Right renal pelvis (tissue), 4 donors: ENCODE data around the gene PILRA. TPM values are rescaled to one million over a fixed set of nuclear protein-coding genes. Genes with fewer than 3 reads are reported as not detected.
"Not testable (repeated sequence)": the region's sequence is repeated elsewhere in the genome, so short reads cannot be mapped to it uniquely, and the experiment has no call there.

Source experiments
- DNase-seq, 4 donors: peaks; one replicate each; pipeline ENCODE4 v3.0.0-alpha.2; 2013; ENCODE audit warnings: low read depth in 4 of 4, low spot score in 3 of 4, missing footprints in 1 of 4
- polyA plus RNA-seq, 4 donors: library from polyadenylated mRNA; unstranded; fragments of 120-200 nt; gene quantifications; one replicate each; pipeline ENCODE4 v1.2.1, GENCODE V29; 2013; ENCODE audit not compliant: insufficient read length in 4 of 4

The PILRA gene
- polyA plus RNA-seq, 4 donors: 4.2 to 5.2 (median 4.6) TPM

DNA sequence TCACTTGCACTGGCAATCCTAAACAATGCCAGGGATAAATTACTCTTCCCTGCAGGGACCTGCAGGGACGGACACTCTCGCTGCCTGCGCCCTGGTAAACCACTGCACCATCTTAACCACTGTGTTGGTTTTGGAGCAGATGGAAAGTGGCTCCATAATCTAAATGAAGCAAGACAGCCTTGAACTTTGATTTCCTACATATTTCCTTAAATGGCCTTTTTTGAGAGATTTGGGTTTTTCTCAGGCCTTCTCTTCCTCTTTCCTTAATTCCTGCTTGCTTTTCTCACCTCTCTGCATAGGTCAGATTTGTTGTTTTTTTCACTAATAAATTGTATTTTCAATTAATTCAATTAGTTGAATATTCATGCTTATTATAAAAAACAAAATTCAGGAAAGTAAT lies 2.8 kb downstream of the PILRA start:
- no peak for DNase-seq

DNA sequence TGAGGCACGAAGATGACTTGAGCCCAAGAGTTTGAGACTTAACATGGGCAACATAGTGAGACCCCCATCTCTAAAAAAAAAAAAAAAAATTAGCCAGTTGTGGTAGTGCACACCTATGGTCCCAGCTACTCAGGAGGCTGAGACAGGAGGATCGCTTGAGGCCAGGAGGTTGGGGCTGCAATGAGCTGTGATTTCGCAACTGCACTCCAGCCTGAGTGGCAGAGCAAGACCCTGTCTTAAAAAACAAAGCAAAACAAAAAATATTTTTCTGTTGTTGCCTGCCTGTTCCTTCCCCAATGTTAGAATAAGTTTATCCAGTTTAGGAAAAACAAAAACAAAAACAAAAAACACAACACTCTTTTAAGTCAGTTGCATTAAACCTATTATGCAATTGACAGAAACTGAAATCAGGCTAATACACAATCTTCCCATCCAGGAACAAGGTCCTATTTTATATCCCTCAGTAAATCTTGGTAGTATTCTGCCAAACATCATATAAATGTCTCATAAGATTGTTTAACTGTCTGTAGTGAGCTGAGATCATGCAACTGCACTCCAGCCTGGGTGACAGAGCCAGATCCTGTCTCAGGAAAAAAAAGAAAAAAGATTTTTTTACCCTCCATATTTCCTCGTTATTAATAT lies 4.9 kb downstream of the PILRA start:
- no peak for DNase-seq

DNA sequence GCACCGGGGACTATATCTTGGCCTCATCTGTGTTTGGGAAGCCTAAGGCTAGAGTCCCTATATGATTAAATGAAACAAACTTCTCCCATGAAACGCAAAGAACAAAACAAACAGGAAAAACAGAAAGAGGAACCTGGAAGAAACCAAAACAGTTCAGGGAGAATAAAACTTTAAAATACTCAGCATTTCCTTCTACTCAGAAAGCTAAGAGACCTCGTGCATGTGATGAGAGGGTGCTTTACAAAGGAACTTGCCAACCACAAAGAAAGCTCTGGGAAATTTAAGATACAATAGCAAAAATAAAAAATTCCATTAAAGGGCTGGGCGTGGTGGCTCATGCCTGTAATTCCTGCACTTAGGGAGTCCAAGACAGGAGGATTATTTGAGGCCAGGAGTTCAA lies 6.9 kb downstream of the PILRA start:
- DNase-seq: no peak

DNA sequence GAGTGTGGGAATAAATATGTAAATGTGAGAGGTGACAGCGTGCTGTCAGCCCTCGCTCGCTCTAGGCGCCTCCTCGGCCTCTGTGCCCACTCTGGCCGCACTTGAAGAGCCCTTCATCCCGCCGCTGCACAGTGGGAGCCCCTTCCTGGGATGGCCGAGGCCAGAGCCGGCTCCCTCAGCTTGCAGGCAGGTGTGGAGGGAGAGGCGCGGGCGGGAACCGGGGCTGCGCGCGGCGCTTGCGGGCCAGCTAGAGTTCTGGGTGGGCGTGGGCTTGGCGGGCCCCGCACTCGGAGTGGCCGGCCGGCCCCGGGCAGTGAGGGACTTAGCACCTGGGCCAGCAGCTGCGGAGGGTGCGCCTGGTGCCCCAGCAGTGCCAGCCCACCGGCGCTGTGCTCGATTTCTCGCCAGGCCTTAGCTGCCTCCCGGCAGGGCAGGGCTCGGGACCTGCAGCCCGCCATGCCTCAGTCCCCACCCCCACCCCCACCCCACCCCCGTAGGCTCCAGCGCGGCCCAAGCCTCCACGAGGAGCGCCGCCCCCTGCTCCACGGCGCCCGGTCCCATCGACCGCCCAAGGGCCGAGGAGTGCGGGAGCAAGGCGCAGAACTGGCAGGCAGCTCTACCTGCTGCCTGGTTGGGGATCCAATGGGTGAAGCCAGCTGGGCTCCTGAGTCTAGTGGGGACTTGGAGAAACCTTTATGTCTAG lies 8.4 kb downstream of the PILRA start:
- not testable (repeated sequence) for DNase-seq

DNA sequence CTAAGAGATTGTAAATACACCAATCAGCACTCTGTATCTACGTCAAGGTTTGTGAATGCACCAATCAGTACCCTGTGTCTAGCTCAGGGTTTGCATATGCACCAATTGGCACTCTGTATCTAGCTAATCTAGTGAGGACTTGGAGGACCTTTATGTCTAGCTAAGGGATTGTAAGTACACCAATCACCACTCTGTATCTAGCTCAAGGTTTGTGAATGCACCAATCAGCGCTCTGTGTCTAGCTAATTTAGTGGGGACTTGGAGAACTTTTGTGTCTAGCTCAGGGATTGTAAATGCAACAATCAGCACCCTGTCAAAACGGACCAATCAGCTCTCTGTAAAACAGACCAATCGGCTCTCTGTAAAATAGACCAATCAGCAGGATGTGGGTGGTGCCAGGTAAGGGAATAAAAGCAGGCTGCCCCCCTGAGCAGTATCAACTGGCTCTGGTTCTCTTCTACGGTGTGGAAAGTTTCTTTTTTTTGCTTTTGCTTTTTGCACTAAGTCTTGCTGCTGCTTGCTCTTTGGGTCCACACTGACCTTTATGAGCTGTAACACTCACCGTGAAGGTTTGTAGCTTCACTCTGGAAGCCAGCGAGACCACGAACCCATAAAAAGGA lies 9.1 kb downstream of the PILRA start:
- DNase-seq: not testable (repeated sequence)

DNA sequence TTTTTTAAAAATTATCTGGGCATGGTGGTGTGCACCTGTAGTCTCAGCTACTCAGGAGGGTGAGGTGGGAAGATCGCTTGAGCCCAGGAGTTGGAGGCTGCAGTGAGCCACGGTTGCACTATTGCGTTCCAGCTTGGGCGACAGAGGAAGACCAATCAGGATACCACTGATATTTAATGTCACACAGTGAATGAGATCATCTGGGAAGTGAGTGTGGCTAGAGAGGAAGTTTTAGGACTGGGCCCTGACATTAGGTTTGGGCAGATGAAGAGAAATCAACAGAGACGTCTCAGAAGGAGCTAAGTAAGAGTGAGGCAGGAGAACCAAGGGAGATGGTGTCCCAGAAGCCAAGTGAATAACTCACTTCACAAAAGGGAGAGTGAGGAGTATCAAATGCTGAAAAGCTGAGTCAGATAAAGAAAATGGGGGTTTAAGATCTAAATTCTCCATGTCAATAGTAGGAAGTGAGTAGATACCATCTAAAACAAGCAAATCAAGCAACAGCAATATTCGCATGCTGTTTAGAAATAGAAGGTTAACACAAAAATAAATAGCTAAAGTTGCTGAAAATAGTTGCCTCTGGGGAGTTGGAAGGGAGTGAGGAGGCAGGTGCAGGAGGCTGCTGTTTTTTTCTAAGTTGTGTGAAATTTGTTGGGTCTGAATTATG lies 11.5 kb downstream of the PILRA start:
- DNase-seq: no peak

DNA sequence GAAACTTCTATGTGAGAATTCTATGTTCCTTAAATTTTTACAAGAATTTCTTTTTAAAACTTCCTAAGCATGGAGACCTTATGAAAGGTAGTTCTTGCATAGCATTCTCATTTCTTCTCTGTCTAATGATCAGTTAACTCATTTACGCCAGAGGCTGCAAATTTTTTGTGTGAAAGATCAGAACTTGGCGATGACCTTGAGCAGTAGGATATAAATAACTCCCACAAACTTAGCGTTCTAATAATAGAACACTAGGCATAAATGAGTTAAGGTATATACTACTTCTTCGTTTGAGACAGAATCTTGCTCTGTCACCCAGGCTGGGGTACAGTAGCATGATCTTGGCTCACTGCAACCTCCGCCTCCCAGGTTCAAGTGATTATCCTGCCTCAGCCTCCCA lies 13.7 kb downstream of the PILRA start:
- DNase-seq: no peak

DNA sequence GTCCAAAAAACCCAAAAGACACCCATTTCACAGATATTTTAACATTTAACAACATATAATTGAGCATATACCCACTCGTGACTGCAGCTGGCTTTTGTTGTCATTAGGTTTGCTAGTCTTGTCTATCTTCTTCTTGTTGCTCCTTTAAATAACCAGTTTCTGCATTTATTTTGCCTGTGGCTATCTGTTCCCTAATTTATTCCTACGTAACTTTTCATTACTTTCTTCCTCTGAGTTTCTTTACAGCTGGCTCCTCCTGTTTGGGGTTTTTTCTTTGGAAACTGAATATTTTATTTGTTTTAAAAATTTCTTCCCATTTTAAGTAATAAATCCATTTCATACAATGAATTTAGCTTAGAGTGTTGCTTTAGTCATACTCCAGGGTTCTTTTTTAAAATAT lies 14.4 kb downstream of the PILRA start:
- DNase-seq: no peak

DNA sequence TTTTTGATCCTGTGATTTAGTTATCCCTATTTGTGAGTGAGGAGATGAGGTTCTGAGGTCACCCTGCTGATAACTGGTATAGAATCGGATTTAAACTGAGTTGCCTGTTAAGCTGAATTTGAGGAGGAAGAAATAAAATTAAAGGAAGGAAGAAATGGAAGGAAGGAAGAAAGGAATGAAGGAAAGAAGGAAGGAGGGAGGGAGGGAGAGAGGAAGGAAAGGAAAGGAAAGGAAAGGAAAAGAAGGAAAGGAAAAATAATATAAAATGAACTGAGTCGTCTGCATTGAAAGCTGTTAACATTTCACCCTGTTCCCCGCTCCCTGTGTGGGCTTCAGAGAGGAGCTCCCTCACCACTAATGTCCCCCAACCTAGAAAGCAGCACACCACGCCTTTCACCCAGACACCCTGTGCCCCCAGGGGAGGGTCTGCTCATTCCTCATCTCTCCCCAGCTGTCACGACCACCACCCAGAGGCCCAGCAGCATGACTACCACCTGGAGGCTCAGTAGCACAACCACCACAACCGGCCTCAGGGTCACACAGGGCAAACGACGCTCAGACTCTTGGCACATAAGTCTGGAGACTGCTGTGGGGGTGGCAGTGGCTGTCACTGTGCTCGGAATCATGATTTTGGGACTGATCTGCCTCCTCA lies 16.3 kb downstream of the PILRA start:
- DNase-seq: no peak

DNA sequence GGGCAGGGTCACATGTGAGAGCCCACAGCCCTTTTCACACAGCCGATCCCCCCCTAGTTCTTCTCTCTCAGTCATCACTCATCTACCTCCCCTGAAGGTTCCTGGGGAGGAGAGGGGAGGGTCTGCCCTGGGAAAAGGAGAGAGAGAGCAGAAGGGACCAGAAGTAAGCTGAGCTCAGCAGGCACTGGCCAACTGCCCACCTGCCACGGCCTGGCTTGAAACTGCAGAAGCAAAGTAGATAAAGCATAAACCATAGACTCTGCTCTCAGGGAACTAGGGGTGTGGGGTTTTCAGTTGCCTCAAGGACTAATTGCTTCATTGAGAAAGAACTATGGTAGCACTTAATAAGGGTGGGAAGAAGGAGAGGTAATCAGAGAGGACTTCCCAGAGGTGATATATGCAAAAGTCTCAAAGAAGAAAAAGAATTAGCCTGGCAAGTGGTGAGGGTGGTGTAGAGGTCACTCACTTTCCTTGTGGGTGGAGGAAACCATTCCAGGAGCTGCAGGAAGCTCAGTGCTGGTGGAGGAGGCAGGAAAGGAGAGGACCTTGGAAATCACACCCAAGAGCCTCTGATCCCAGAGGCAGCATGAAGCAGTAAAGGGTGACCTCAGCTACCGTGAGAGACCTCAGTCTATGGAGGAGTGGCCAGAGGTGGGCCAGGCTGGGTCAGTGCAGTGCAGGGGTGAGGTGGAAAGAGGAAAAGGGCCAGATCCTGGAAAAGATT lies 17.2 kb downstream of the PILRA start:
- no peak for DNase-seq

DNA sequence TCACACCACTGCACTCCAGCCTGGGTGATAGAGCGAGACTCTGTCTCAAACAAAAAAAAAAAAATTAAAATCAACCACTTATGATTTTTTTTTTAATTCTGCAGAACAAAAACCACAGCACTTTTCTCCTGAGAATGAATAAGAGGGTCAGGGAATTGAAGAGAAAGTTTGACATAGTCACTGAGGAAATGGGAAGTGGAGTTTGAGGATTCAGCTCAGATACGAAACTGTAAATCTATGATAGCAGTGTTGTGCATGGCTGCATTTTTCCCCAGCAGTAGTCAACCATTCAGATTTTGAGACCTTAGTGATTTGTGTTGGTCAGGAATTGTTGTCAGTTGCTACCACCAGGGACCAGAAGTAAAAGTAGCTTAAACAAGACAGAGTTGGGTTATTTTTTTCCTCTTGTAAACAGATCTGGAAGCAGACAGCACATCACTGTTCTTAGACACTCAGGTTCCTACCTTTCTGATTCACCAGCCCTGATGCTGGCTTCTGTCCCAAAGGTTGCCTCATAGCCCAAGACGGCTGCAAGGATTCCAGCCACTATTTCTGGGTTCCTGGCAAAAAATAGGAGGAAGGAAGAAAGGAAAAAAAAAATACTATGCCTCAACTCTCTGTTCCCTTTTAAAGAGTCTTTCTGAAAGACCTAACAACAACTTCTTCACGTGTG lies 20.1 kb downstream of the PILRA start:
- no peak for DNase-seq

DNA sequence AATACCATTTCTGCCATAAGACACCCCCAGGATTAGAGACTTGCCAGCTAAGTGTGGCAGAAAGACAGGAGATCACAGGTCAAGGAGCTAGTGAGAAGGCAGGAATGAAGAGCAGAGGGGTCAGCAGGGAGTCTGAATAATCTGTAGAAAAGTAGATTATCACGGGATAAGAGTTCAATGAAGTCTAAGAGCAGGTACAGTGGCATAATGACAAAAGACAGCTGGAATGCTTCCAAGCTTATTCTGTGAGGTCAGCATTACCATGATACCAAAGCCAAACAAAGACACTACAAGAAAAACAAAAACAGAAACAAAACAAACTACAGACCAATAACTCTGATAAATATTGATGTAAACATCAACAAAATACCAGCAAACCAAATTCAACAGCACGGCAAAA lies 20.8 kb downstream of the PILRA start:
- DNase-seq: no peak

DNA sequence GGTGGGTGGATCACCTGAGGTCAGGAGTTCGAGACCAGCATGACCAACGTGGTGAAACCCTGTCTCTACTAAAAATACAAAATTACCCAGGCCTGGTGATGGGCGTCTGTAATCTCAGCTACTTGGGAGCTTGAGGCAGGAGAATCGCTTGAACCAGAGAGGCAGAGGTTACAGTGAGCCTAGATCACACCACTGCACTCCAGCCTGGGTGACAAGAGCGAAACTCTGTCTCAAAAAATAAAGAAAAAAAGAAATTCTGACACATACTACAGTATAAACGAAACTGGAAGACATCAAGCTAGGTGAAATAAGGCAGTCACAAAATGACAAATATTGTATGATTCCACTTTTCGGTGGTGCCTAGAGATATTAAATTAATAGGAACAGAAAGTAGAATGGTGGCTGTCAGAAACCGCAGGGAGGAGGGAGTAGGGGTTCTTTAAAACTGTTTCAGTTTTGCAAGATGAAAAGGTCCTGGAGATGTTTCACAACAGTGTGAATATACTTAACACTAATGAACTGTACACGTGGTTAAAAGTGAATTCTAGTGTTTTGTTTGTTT lies 23.2 kb downstream of the PILRA start:
- DNase-seq: no peak

DNA sequence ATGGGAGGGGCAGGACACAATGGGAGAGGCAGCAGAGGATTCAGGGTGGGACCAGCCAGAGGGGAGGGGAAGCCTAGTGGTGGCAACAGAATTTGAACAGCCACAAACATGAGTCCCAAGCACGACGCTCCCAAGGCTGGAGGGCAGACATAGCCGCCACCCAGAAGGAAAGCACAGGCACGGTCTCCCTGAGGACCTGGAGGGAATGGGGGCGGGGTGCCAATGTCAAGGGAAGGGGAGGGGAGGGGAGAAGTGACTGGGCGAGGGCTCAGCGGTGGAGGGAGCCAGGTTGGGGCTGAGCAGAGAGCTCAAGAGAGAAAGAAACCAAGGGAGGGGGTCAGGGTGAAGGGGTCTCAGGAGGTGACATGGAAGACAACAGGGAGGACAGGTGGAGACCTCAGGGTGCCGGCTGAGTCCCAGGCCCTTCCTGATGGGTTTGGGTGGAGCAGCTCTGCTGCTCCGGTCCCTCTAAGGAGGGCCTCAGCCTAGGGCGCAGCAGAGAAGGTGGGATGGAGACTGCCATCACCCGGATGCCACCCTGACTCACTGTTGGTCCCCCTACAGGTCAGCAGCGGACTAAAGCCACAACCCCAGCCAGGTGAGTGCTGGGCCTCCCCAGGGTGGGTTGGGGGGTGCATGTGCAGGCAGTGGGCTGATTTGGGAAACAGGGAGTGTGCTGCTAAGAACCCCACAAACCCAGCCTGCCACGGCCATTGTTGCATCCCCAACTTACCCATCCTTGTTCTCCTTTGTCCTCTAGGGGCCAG lies 24.2 kb downstream of the PILRA start:
- DNase-seq: no peak

DNA sequence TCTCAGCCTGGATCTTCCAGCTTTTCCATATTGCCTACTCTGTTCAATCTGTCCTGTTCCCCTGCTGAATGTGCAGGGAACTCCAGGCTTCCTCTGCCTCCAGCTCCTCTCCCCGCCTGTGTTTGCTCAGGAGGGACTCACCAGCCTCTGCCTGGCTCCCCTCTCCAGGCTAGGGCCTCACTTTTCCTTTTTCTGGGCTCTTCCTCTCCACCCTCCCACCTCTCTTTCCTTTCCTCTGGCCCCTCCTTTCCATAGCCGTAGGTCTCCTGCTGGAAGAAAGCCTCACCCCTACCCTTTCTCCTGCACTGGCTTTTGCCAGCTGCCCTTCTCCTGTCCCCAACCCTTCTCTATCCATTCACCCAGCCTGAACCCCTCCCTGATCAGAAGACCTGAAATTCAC lies 25.0 kb downstream of the PILRA start:
- DNase-seq: no peak

DNA sequence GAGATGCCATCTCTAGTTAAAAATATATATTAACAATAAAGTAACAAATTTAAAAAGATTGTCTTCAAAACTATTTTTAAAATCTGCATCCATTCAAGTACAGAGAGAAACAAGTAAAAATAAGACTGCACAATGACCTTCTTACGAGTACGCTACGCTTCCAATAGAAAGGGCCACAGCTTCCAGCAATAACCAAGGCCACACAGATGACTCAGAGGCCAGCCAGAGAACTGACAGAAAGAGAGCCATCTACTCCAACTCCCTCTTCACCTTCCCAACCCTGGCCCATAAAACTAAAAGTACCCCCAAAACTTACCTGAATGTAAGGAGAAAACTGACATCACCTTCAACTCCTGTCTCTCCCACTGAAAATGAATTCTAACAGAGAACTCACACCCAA lies 26.8 kb downstream of the PILRA start:
- no peak for DNase-seq

DNA sequence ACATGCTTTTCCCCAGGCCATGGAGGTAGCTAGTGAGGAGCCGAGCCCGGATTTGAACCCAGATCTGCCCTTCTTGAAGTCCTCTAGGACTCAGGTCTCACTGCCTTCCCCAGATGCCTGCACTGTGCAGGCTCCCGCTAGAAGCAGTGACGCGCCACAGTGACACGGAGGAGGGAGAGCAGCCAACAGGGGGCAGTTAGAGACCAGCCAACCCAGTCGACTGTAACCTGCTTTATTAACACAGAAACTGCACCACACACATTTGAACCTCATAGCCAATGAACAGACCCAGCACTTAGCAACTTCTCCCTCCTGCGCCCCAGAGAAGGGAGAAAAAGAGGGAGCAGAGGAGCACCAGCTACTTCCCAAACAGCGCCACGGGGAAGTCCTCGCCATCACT lies 27.4 kb downstream of the PILRA start:
- DNase-seq: peak in 3 of 4 donors; percentile 23 to 27 (median 24)

DNA sequence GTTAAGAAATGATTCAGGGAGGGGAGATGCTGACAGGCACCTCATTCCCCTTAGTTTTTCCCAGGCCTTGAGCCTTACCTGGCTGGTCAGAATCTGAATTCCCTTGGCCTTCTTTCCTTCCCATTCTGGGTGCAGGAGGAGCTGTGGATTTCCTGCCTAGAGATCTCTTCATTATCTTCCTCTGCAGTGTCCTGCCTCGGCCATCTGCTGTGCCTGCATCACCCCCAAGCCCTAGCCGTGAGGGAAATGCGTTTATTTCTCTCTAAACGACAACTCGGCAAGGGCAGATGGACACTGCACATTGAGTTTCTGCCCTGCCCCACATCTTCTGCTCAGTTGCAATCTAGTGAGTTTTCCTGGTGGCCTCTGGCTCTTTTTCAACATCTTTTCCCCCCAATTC lies 28.5 kb downstream of the PILRA start:
- no peak for DNase-seq

DNA sequence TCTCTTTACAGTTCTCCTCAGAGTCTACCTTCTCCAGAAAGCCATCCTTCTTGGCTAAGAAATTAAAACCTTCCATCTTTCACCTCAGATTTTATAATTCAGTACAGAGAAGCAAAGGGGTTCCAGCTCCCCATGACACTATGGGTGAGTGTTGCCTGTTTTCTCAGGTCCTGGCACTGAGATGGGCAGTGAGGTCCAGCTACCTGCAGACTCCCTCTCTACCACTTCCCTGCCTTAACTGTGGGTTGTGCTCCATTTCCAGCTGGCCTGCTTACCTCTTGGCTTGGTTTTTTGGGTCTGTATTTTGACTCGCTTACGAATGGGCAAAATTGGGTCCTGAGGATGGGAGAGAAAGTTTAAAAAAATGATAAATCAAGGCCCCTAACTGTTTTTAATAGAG lies 29.0 kb downstream of the PILRA start:
- no peak for DNase-seq
